ENCODE results near the gene OR4N2.
"Not testable (repeated sequence)": the region's sequence is repeated elsewhere in the genome, so short reads cannot be mapped to it uniquely, and the experiment has no call there.

- TF ChIP-seq SIN3A (IDR thresholded peaks at IDR 0.05; ENCODE audit: low read depth); EZH2phosphoT487 (IDR thresholded peaks at IDR 0.05; ENCODE audit: borderline replicate concordance); MAX (IDR thresholded peaks at IDR 0.05); CTCF (IDR thresholded peaks at IDR 0.05 in 2 of 3, conservative IDR thresholded peaks at IDR 0.05 in 1 of 3; ENCODE audit: borderline replicate concordance in 1 of 3, insufficient read depth in 1 of 3, low read depth in 2 of 3, low read length in 2 of 3); EZH2 (IDR thresholded peaks at IDR 0.05): not testable (repeated sequence)
These were observed 9.8 kb downstream of the OR4N2 start for GRCh38 chr14:19813171-19813920.
